ENCODE measurements around the gene ECM2. TPM values are rescaled to one million over a fixed set of nuclear protein-coding genes. Genes with fewer than 3 reads are reported as not detected.
A peak's percentile ranks its signal among the peaks of the same experiment; 100 is the strongest.

Gene ECM2
- total RNA-seq, 1 experiment from 2014 or later: not detected

GRCh38 chr9:92503156-92503555 is 32.6 kb downstream of the ECM2 start:
- no peak overlapping the region for H3K4me3 ChIP-seq (replicated peaks in 1 of 2; ENCODE audit: low read depth in 1 of 2, low read length in 2 of 2)
- H3K4me2 ChIP-seq (ENCODE audit: low read length): no peak overlapping the region
- BruUV-seq (replicated peaks): no TSS peak
- H3K79me2 ChIP-seq (ENCODE audit: insufficient read depth, low read length): no peaks in the 10 kb centered on the region
- ChIA-PET CTCF (interaction anchor here (1.0 to 1.5 kb wide), 2 partner anchors 47 to 288 kb away, joined by 3 read pairs; no protein-coding TSS in a partner anchor), RAD21 (ENCODE audit: low non-redundant PET in 1 of 2, low total read pairs in 2 of 2, uncharacterized antibody in 2 of 2, unreplicated experiment in 2 of 2) (no interaction called here), POLR2A (no interaction called here)
- H3K9me2 ChIP-seq (ENCODE audit: insufficient read depth): no peaks in the 10 kb centered on the region
- DNase-seq (ENCODE audit: low read depth, low spot score) (no peak), ATAC-seq (no peak)
- TF ChIP-seq CTCF (IDR thresholded peaks at IDR 0.05 in 2 of 3, conservative IDR thresholded peaks at IDR 0.05 in 1 of 3; ENCODE audit: borderline replicate concordance in 1 of 3, insufficient read depth in 1 of 3, low read depth in 2 of 3, low read length in 2 of 3) (no peak), SRF (IDR thresholded peaks at IDR 0.05; ENCODE audit: low read depth) (no peak), POLR2AphosphoS5 (IDR thresholded peaks at IDR 0.05; ENCODE audit: low read depth, low read length) (no peak)
- no peak overlapping the region for H2AFZ ChIP-seq (ENCODE audit: low read depth, low read length, poor library complexity, severe bottlenecking)
- no peak overlapping the region for H3K9ac ChIP-seq (ENCODE audit: low read length)
- H4K20me1 ChIP-seq (ENCODE audit: insufficient read depth): no peaks in the 10 kb centered on the region
- no peak overlapping the region for H3K27ac ChIP-seq (ENCODE audit: low read depth, low read length)
- H3K4me1 ChIP-seq (ENCODE audit: control insufficient read depth in 1 of 2, insufficient read depth in 2 of 2, low read length in 2 of 2): peaks cover 0 to 11% of the 10 kb centered on the region in 2 experiments; a peak in 3 of 4 replicates
- H3K36me3 ChIP-seq (ENCODE audit: control insufficient read depth in 1 of 2, insufficient read depth in 2 of 2, low read length in 2 of 2): no peaks in the 10 kb centered on the region
- H3K9me3 ChIP-seq (ENCODE audit: control insufficient read depth in 1 of 2, insufficient read depth in 1 of 2, low read depth in 1 of 2, low read length in 2 of 2): no peaks in the 10 kb centered on the region
- H3K27me3 ChIP-seq (ENCODE audit: insufficient read depth, low read length): no peaks in the 10 kb centered on the region
- intact Hi-C loops (cut with micrococcal nuclease): no loop called here

DNA sequence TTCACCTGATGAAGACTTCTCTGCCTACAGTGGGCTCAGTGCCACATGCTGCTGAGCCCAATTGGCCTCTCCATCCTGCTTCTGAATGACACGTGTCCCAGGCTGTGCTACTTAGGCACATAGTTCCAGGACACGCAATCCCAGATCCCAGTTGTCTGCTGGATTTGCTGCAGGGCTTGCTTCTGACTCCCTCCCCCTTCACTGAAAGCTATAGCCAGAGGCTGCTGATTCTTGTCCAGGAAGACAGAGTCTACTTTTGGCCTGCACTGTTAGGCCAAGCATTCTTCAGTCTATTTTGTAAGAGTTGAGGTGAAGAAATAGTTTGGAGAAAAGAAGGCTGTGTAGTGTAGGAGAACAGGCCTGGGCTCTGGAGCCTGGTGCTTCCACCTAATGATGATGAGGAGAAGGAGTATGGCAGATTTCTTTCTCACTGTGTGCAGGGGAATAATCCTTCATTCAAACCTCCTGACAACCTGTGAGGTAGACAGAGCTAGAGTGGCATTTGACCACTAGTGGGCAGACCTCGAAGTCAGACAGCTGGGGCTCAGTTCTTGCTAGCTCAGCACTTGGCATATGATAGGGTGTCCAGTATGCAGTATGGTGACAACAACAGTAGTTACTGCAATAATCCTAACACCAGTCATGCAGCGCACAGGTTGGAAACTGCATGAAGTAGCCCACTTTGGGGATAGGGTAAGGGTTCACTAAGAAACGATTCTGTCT is 34.0 kb downstream of the ECM2 start:
- Histone ChIP-seq H3K9me2 (ENCODE audit: insufficient read depth) (no peaks in the 10 kb centered on the region), H2AFZ (ENCODE audit: low read depth, low read length, poor library complexity, severe bottlenecking) (no peak overlapping the region), H3K4me3 (replicated peaks in 1 of 2; ENCODE audit: low read depth in 1 of 2, low read length in 2 of 2) (no peak overlapping the region), H4K20me1 (ENCODE audit: insufficient read depth) (no peaks in the 10 kb centered on the region), H3K36me3 (ENCODE audit: control insufficient read depth in 1 of 2, insufficient read depth in 2 of 2, low read length in 2 of 2) (no peaks in the 10 kb centered on the region), H3K27ac (ENCODE audit: low read depth, low read length) (no peak overlapping the region), H3K27me3 (ENCODE audit: insufficient read depth, low read length) (no peaks in the 10 kb centered on the region), H3K9me3 (ENCODE audit: control insufficient read depth in 1 of 2, insufficient read depth in 1 of 2, low read depth in 1 of 2, low read length in 2 of 2) (no peaks in the 10 kb centered on the region), H3K4me2 (ENCODE audit: low read length) (no peak overlapping the region), H3K4me1 (ENCODE audit: control insufficient read depth in 1 of 2, insufficient read depth in 2 of 2, low read length in 2 of 2) (peaks cover 0 to 11% of the 10 kb centered on the region in 2 experiments; a peak in 3 of 4 replicates), H3K9ac (ENCODE audit: low read length) (no peak overlapping the region), H3K79me2 (ENCODE audit: insufficient read depth, low read length) (no peaks in the 10 kb centered on the region)
- POLR2A ChIA-PET: no interaction called here
- peak; percentile 52 for DNase-seq (ENCODE audit: low read depth, low spot score)
- no peak for TF ChIP-seq SIN3A (IDR thresholded peaks at IDR 0.05; ENCODE audit: low read depth)
- TF ChIP-seq YY1 (IDR thresholded peaks at IDR 0.05; ENCODE audit: extremely low read depth, insufficient replicate concordance, low read depth, low read length): no peak
- no peak for TF ChIP-seq ELF1 (IDR thresholded peaks at IDR 0.05; ENCODE audit: borderline replicate concordance, low read depth)
- TF ChIP-seq CTCF (IDR thresholded peaks at IDR 0.05 in 2 of 3, conservative IDR thresholded peaks at IDR 0.05 in 1 of 3; ENCODE audit: borderline replicate concordance in 1 of 3, insufficient read depth in 1 of 3, low read depth in 2 of 3, low read length in 2 of 3): peak; percentile 46 to 88 (median 85); a peak in 5 of 6 replicates
- TF ChIP-seq CBX3 (IDR thresholded peaks at IDR 0.05; ENCODE audit: low read depth): no peak
- TF ChIP-seq RAD21 (IDR thresholded peaks at IDR 0.05; ENCODE audit: low read depth): peak; percentile 41; the same call in 1 of the 2 replicates
- RAD21 ChIA-PET (ENCODE audit: low non-redundant PET in 1 of 2, low total read pairs in 2 of 2, uncharacterized antibody in 2 of 2, unreplicated experiment in 2 of 2): no interaction called here
- peak; percentile 99 for ATAC-seq
- intact Hi-C loops (cut with micrococcal nuclease): loop anchor here (1.0 kb wide), 1 partner anchor 132 kb away; no protein-coding TSS in a partner anchor
- BruUV-seq (replicated peaks): no TSS peak
- CTCF ChIA-PET: interaction anchor here (0.8 to 1.5 kb wide), 9 partner anchors 10 to 363 kb away, joined by 3 to 8 read pairs (median 4); no protein-coding TSS in a partner anchor

All from HCT116 (cell line).